Ishikawa (cell line): ENCODE measurements around the gene SLC17A8.

Experiments
- CEBPB ChIP-seq: IDR thresholded peaks from 2 replicates; pipeline ENCODE4 v1.6.1; 2012
- CREB1 ChIP-seq: IDR thresholded peaks from 2 replicates; pipeline ENCODE4 v1.6.1; 2012; ENCODE audit warnings: low read depth
- EGR1 ChIP-seq: IDR thresholded peaks from 2 replicates; pipeline ENCODE4 v1.6.1; 2012
- EP300 ChIP-seq: IDR thresholded peaks from 2 replicates; pipeline ENCODE4 v1.6.1; 2012; ENCODE audit warnings: borderline replicate concordance
- FOXM1 ChIP-seq: IDR thresholded peaks from 2 replicates; pipeline ENCODE4 v1.6.1; 2012; ENCODE audit warnings: low read depth, borderline replicate concordance
- NFIC ChIP-seq: IDR thresholded peaks from 2 replicates; pipeline ENCODE4 v1.6.1; 2012
- RAD21 ChIP-seq: IDR thresholded peaks from 2 replicates; pipeline ENCODE4 v1.6.1; 2012; ENCODE audit warnings: low read depth
- TAF1 ChIP-seq: IDR thresholded peaks from 2 replicates; pipeline ENCODE4 v1.6.1; 2012; ENCODE audit warnings: low read depth, mild to moderate bottlenecking
- TCF12 ChIP-seq: IDR thresholded peaks from 2 replicates; pipeline ENCODE4 v1.6.1; 2012; ENCODE audit warnings: low read depth
- TEAD4 ChIP-seq: IDR thresholded peaks from 2 replicates; pipeline ENCODE4 v1.6.1; 2012
- YY1 ChIP-seq: IDR thresholded peaks from 2 replicates; pipeline ENCODE4 v1.6.1; 2012; ENCODE audit warnings: low read depth
- ZBTB7A ChIP-seq: IDR thresholded peaks from 2 replicates; pipeline ENCODE4 v1.6.1; 2012; ENCODE audit warnings: low read depth
- TF ChIP-seq, protein P1 (sequence below): IDR thresholded peaks from 2 replicates; pipeline ENCODE4 v1.6.1; 2012
- TF ChIP-seq, protein P2 (sequence below): IDR thresholded peaks from 2 replicates; pipeline ENCODE4 v1.6.1; 2012
- TF ChIP-seq, protein P3 (sequence below): IDR thresholded peaks from 2 replicates; pipeline ENCODE4 v1.6.1; 2012; ENCODE audit warnings: low read depth, mild to moderate bottlenecking

SLC17A8 gene

DNA sequence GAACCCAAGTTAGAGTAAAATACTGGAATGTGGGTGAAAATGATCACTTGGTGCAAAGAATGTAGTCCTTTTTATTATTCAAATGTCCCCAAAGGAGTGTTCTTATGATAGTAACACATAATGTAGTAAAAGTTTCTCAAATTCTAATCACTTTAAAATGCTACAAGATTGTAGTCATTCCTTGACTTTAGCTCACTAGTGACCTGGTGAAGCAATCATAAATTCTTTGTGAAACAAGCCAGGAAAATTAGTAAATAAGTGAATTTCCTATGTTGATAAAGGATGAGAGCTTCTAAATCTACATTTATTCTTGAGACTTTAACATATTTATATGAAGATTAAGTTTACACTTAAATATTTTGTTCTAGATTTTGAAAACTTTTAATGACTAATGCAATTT lies 30.7 kb upstream of the SLC17A8 start:
- TF ChIP-seq, protein P1, sequence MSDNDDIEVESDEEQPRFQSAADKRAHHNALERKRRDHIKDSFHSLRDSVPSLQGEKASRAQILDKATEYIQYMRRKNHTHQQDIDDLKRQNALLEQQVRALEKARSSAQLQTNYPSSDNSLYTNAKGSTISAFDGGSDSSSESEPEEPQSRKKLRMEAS = no peak
- no peak for TF ChIP-seq TCF12
- TF ChIP-seq YY1 = no peak
- no peak for TF ChIP-seq EGR1
- TF ChIP-seq ZBTB7A = no peak
- TF ChIP-seq NFIC = no peak
- TF ChIP-seq TEAD4 = no peak
- TF ChIP-seq CREB1 = no peak
- no peak for TF ChIP-seq RAD21
- no peak for TF ChIP-seq TAF1
- TF ChIP-seq, protein P2, sequence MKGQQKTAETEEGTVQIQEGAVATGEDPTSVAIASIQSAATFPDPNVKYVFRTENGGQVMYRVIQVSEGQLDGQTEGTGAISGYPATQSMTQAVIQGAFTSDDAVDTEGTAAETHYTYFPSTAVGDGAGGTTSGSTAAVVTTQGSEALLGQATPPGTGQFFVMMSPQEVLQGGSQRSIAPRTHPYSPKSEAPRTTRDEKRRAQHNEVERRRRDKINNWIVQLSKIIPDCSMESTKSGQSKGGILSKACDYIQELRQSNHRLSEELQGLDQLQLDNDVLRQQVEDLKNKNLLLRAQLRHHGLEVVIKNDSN = no peak
- TF ChIP-seq, protein P3, sequence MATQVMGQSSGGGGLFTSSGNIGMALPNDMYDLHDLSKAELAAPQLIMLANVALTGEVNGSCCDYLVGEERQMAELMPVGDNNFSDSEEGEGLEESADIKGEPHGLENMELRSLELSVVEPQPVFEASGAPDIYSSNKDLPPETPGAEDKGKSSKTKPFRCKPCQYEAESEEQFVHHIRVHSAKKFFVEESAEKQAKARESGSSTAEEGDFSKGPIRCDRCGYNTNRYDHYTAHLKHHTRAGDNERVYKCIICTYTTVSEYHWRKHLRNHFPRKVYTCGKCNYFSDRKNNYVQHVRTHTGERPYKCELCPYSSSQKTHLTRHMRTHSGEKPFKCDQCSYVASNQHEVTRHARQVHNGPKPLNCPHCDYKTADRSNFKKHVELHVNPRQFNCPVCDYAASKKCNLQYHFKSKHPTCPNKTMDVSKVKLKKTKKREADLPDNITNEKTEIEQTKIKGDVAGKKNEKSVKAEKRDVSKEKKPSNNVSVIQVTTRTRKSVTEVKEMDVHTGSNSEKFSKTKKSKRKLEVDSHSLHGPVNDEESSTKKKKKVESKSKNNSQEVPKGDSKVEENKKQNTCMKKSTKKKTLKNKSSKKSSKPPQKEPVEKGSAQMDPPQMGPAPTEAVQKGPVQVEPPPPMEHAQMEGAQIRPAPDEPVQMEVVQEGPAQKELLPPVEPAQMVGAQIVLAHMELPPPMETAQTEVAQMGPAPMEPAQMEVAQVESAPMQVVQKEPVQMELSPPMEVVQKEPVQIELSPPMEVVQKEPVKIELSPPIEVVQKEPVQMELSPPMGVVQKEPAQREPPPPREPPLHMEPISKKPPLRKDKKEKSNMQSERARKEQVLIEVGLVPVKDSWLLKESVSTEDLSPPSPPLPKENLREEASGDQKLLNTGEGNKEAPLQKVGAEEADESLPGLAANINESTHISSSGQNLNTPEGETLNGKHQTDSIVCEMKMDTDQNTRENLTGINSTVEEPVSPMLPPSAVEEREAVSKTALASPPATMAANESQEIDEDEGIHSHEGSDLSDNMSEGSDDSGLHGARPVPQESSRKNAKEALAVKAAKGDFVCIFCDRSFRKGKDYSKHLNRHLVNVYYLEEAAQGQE = no peak

DNA sequence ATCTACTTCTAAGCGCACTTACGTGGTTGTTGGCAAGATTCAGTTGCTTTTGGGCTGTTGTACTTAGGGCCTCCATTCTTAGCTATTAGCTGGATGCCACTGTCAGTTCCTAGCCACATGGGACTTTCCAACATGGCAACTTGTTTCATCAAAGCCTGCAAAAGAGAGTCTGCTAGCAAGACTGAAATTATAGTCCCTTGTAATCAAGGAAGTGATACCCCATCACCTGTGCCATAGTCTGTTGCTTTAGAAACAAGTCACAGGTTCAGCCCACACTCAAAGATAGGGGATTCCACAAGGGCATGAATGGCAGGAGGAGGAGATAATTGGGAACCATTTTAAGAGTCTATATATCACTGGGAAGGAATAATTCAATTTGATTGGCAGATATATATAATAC lies 27.1 kb upstream of the SLC17A8 start:
- TF ChIP-seq NFIC = no peak
- no peak for TF ChIP-seq RAD21
- TF ChIP-seq EGR1 = no peak
- no peak for TF ChIP-seq CREB1
- TF ChIP-seq, protein P2 = no peak
- TF ChIP-seq, protein P1 = no peak
- no peak for TF ChIP-seq TCF12
- TF ChIP-seq TAF1 = no peak
- no peak for TF ChIP-seq FOXM1
- no peak for TF ChIP-seq ZBTB7A
- no peak for TF ChIP-seq TEAD4
- TF ChIP-seq EP300 = no peak
- no peak for TF ChIP-seq YY1
- TF ChIP-seq, protein P3 = no peak
- no peak for TF ChIP-seq CEBPB

DNA sequence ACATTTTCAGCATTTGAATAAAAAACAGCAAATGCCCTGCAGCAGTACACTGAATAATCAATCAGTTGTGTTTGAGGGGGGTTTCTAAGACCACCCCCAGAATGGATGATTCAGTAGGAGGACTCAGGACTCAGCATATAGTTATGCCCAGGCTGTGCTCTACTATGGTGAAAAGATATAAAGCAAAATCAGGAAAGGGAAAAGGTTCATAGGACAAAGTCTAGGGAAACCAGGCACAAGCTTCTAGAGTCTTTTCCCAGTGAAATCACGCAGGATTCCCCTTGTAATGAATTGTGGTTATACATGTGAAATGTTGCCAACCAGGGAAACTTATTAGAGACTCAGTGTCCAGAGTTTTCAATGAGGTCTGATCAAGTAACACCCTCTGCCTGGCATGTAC lies 25.0 kb upstream of the SLC17A8 start:
- TF ChIP-seq, protein P1 = no peak
- TF ChIP-seq EP300 (no peak), CREB1 (no peak)

DNA sequence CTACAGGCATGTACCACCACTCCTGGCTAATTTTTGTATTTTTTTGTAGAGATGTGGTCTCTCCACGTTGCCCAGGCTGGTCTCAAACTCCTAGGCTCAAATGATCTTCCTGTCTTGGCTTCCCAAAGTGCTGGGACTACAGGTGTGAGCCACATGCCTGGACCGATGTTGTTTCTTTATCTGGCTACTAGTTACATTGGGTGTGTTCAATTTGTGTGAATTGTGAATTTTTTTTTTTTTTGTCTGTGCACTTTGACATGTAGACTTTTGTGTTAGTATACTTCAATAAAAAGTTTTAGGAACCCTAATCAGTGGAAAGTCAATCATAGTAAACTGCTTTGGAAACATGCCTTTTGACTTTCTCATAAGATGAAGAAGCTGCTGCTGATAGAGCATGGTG lies 24.0 kb upstream of the SLC17A8 start:
- TF ChIP-seq TEAD4 = no peak
- TF ChIP-seq, protein P3 = no peak
- TF ChIP-seq TAF1 = no peak

DNA sequence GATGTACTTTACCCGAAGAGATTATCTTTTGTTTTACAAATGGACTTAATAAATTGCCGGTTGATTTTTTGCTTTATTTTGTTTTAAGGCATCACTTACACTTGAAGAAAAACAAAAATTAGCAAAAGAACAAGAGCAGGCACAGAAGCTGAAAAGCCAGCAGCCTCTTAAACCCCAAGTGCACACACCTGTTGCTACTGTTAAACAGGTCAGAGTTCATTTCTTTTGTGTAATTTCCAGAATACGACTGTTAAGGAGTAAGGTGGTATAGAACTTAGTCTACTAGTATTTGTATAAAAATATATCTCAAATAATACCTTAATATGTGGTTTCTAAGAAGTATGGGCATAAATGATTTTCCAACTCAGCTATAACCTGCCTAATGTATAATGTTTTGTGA lies 19.6 kb upstream of the SLC17A8 start:
- no peak for TF ChIP-seq YY1
- no peak for TF ChIP-seq TAF1
- no peak for TF ChIP-seq EGR1
- TF ChIP-seq FOXM1 = no peak
- TF ChIP-seq TEAD4 = no peak
- TF ChIP-seq, protein P3 = no peak
- TF ChIP-seq EP300 = no peak
- no peak for TF ChIP-seq ZBTB7A
- TF ChIP-seq CREB1 = no peak
- TF ChIP-seq, protein P2 = no peak
- TF ChIP-seq TCF12 = no peak
- TF ChIP-seq RAD21 = no peak
- TF ChIP-seq, protein P1 = no peak
- no peak for TF ChIP-seq CEBPB
- no peak for TF ChIP-seq NFIC
